ENCODE results near the gene PSMG4.

PSMG4 gene

GRCh38 chr6:3277251-3277650, 18.5 kb downstream of the PSMG4 start:
- DNase-seq (ENCODE audit: low read depth), result no peak

- no peak for DNase-seq (ENCODE audit: low read depth)
These were observed 19.2 kb downstream of the PSMG4 start for GRCh38 chr6:3277851-3278416.

- DNase-seq (ENCODE audit: low read depth), result no peak
These were observed 19.9 kb downstream of the PSMG4 start for GRCh38 chr6:3278691-3279090.

GRCh38 chr6:3280091-3280490, 21.3 kb downstream of the PSMG4 start:
- no peak for DNase-seq (ENCODE audit: low read depth)

GRCh38 chr6:3280866-3281465, 22.2 kb downstream of the PSMG4 start:
- no peak for DNase-seq (ENCODE audit: low read depth)

GRCh38 chr6:3281631-3282475, 23.1 kb downstream of the PSMG4 start:
- no peak for DNase-seq (ENCODE audit: low read depth)

- no peak for DNase-seq (ENCODE audit: low read depth)
These were observed 23.9 kb downstream of the PSMG4 start for GRCh38 chr6:3282476-3283236.

- no peak for DNase-seq (ENCODE audit: low read depth)
These were observed 24.5 kb downstream of the PSMG4 start for GRCh38 chr6:3283241-3283640.

- no peak for DNase-seq (ENCODE audit: low read depth)
These were observed 25.1 kb downstream of the PSMG4 start for GRCh38 chr6:3283641-3284435.

GRCh38 chr6:3284436-3284876, 25.7 kb downstream of the PSMG4 start:
- no peak for DNase-seq (ENCODE audit: low read depth)

GRCh38 chr6:3285049-3285639, 26.4 kb downstream of the PSMG4 start:
- DNase-seq (ENCODE audit: low read depth), result no peak

GRCh38 chr6:3285732-3286131, 27.0 kb downstream of the PSMG4 start:
- no peak for DNase-seq (ENCODE audit: low read depth)

GRCh38 chr6:3286641-3287171, 28.0 kb downstream of the PSMG4 start:
- no peak for DNase-seq (ENCODE audit: low read depth)

- DNase-seq (ENCODE audit: low read depth), result no peak
These were observed 28.6 kb downstream of the PSMG4 start for GRCh38 chr6:3287308-3287707.

- no peak for DNase-seq (ENCODE audit: low read depth)
These were observed 29.4 kb downstream of the PSMG4 start for GRCh38 chr6:3287976-3288707.

- no peak for DNase-seq (ENCODE audit: low read depth)
These were observed 30.2 kb downstream of the PSMG4 start for GRCh38 chr6:3288711-3289663.

- DNase-seq (ENCODE audit: low read depth), result no peak
These were observed 30.9 kb downstream of the PSMG4 start for GRCh38 chr6:3289664-3290055.

GRCh38 chr6:3290149-3290930, 31.6 kb downstream of the PSMG4 start:
- no peak for DNase-seq (ENCODE audit: low read depth)

GRCh38 chr6:3290931-3291211, 32.1 kb downstream of the PSMG4 start:
- no peak for DNase-seq (ENCODE audit: low read depth)
